SIG-M5 treated with dmso at 0.1 percent for 504 hours (cell line): Measurements from ENCODE around the gene MPHOSPH9.

Experiments
- DNase-seq: peaks from one replicate; lab custom pipeline; 2025; ENCODE audit not compliant: unreplicated experiment; lab: John Stamatoyannopoulos, UW

The MPHOSPH9 gene

GRCh38 chr12:123150275-123150743, 82.6 kb downstream of the MPHOSPH9 start:
- DNase-seq, result no peak

GRCh38 chr12:123149501-123150274, 83.3 kb downstream of the MPHOSPH9 start:
- DNase-seq, result no peak

GRCh38 chr12:123149088-123149487, 83.9 kb downstream of the MPHOSPH9 start:
- DNase-seq, result no peak

- no peak for DNase-seq
Measured at GRCh38 chr12:123148655-123149054, 84.3 kb downstream of the MPHOSPH9 start.

- no peak for DNase-seq
Measured at GRCh38 chr12:123148223-123148622, 84.7 kb downstream of the MPHOSPH9 start.

- DNase-seq, result no peak
Measured at GRCh38 chr12:123145211-123145610, 87.7 kb downstream of the MPHOSPH9 start.

GRCh38 chr12:123143736-123144461, 89.0 kb downstream of the MPHOSPH9 start:
- DNase-seq, result no peak

- DNase-seq, result peak; percentile 66
Measured at GRCh38 chr12:123142921-123143735, 89.8 kb downstream of the MPHOSPH9 start.

- DNase-seq, result no peak
Measured at GRCh38 chr12:123142518-123142840, 90.5 kb downstream of the MPHOSPH9 start.

- DNase-seq, result no peak
Measured at GRCh38 chr12:123141615-123142517, 91.1 kb downstream of the MPHOSPH9 start.

- no peak for DNase-seq
Measured at GRCh38 chr12:123140676-123141614, 92.0 kb downstream of the MPHOSPH9 start.

- no peak for DNase-seq
Measured at GRCh38 chr12:123139926-123140675, 92.8 kb downstream of the MPHOSPH9 start.

- DNase-seq, result no peak
Measured at GRCh38 chr12:123135688-123136087, 97.3 kb downstream of the MPHOSPH9 start.

GRCh38 chr12:123134826-123135225, 98.1 kb downstream of the MPHOSPH9 start:
- no peak for DNase-seq

- no peak for DNase-seq
Measured at GRCh38 chr12:123134271-123134671, 98.7 kb downstream of the MPHOSPH9 start.

- no peak for DNase-seq
Measured at GRCh38 chr12:123133701-123134100, 99.2 kb downstream of the MPHOSPH9 start.

GRCh38 chr12:123132951-123133619, 99.9 kb downstream of the MPHOSPH9 start:
- DNase-seq, result no peak

GRCh38 chr12:123131879-123132402, 101.0 kb downstream of the MPHOSPH9 start:
- DNase-seq, result no peak
